Measurements from ENCODE around the gene SP8.

The SP8 gene

GRCh38 chr7:20749906-20750305, 36.8 kb downstream of the SP8 start:
- no peak for DNase-seq (ENCODE audit: low read depth)

- no peak for DNase-seq (ENCODE audit: low read depth)
Measured at GRCh38 chr7:20748853-20749252, 37.8 kb downstream of the SP8 start.

GRCh38 chr7:20747001-20747400, 39.7 kb downstream of the SP8 start:
- DNase-seq (ENCODE audit: low read depth), result no peak

- no peak for DNase-seq (ENCODE audit: low read depth)
Measured at GRCh38 chr7:20745702-20746101, 41.0 kb downstream of the SP8 start.

DNA sequence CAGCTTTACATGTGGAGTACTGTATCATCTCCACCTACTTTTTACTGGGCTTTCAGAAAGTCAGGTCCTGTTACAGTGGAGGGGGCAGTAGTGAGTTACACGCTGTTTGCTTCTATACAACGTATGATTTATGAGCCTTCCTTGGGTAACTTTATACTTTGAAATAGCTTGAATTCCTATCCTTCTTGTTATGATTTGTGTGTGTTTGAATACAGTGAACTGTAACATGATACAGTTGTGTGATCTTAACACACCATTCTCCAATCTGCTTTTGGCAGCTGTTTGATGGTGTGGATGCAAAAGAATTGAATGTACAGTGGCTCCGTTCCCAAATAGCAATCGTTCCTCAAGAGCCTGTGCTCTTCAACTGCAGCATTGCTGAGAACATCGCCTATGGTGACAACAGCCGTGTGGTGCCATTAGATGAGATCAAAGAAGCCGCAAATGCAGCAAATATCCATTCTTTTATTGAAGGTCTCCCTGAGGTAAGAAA, 41.7 kb downstream of the SP8 start:
- no peak for DNase-seq (ENCODE audit: low read depth)

DNA sequence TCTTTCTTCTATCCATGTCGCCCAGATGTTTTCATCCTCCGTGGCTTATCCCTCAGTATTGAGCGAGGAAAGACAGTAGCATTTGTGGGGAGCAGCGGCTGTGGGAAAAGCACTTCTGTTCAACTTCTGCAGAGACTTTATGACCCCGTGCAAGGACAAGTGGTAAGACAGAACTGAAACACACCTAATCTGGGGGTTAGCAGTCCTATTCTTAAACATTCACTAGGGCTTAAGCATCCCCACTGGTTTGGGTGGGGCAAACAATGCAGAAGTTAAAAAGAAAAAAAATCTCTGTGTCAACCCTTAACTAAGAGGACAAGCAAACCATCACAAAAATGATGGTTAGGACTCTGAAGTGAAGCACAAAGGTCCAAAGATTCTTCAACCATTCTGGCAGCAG, 43.8 kb downstream of the SP8 start:
- no peak for DNase-seq (ENCODE audit: low read depth)

DNA sequence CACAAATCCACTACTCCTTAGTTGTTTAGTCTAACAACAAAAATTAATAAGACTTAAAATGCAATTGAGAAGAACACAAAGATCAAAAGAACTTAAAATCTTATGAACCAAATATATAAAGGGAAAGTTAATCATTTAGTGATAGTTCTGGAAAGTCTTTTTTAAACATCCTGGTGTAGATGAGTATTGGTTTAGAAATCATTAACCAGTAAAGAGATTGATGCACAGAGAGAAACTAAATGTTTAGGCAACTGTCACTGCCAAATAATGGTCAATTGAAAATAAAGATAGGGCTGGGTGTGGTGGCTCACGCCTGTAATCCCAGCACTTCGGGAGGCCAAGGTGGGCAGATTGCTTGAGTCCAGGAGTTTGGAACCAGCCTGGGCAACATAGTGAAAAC, 44.9 kb downstream of the SP8 start:
- DNase-seq (ENCODE audit: low read depth), result no peak

GRCh38 chr7:20738518-20739481, 47.9 kb downstream of the SP8 start:
- DNase-seq (ENCODE audit: low read depth), result no peak

- no peak for DNase-seq (ENCODE audit: low read depth)
Measured at GRCh38 chr7:20737840-20738448, 48.7 kb downstream of the SP8 start.

DNA sequence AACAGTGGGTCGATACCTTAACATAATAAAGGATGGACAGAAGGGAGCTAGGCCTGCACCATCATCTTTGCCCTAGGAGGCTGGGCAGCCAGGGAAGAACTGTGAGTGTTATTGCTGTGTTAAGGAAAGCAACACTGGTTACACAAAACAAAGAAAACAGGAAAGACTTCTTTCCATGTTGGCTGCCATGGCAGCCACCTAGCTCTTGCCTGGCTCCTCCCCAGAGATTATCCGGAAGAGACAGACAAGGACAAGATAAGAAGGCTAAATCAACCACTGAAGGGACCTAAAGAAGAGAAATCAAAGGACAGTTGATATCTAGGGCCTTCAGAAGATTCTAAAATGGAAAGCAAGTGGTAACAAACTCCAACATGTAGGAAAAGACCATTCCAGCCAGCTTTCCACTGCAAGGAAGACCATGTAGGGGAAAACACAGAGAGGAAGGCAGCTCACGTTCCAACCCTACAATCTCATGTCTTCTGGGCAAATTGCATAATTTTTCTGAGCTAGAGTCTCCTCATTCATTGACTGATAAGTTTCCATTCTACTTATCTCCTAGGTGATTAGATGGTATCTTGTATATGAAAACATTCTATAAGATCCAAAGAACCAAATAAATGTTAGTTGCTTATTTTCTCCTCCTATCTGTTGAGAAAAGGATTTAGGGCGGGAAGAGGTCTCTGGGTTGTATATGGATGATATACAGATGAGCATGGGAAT, 51.2 kb downstream of the SP8 start:
- no peak for DNase-seq (ENCODE audit: low read depth)

Data from HS-27A (cell line).